HG03108 (cell line): Measurements from ENCODE around the gene DPYD.

ENCODE experiments used
- ATAC-seq: cut with Tn5 transposase; IDR thresholded peaks from one replicate; pipeline ENCODE4 v1.9.1; 2021; ENCODE audit warnings: moderate library complexity; ENCODE audit not compliant: unreplicated experiment

The DPYD gene

GRCh38 chr1:97844552-97845089 is 76.2 kb downstream of the DPYD start:
- ATAC-seq: no peak

GRCh38 chr1:97841338-97841737 is 79.5 kb downstream of the DPYD start:
- ATAC-seq: no peak

GRCh38 chr1:97837161-97837560 is 83.7 kb downstream of the DPYD start:
- no peak for ATAC-seq

- ATAC-seq: no peak
Observed at GRCh38 chr1:97834899-97835298, 85.9 kb downstream of the DPYD start.

GRCh38 chr1:97833881-97834280 is 87.0 kb downstream of the DPYD start:
- ATAC-seq: no peak

- ATAC-seq: no peak
Observed at GRCh38 chr1:97832481-97832880, 88.4 kb downstream of the DPYD start.

- no peak for ATAC-seq
Observed at GRCh38 chr1:97827887-97828286, 92.9 kb downstream of the DPYD start.

GRCh38 chr1:97826820-97827219 is 94.0 kb downstream of the DPYD start:
- no peak for ATAC-seq

GRCh38 chr1:97824624-97825023 is 96.2 kb downstream of the DPYD start:
- no peak for ATAC-seq

GRCh38 chr1:97824200-97824599 is 96.6 kb downstream of the DPYD start:
- ATAC-seq: no peak

GRCh38 chr1:97820470-97821188 is 100.2 kb downstream of the DPYD start:
- no peak for ATAC-seq

GRCh38 chr1:97816927-97817326 is 103.9 kb downstream of the DPYD start:
- ATAC-seq: no peak

- ATAC-seq: no peak
Observed at GRCh38 chr1:97814804-97815203, 106.0 kb downstream of the DPYD start.

GRCh38 chr1:97814121-97814520 is 106.7 kb downstream of the DPYD start:
- no peak for ATAC-seq

GRCh38 chr1:97812076-97812475 is 108.8 kb downstream of the DPYD start:
- ATAC-seq: no peak

- ATAC-seq: no peak
Observed at GRCh38 chr1:97806996-97807520, 113.8 kb downstream of the DPYD start.

- ATAC-seq: no peak
Observed at GRCh38 chr1:97806326-97806725, 114.5 kb downstream of the DPYD start.

- no peak for ATAC-seq
Observed at GRCh38 chr1:97805093-97805492, 115.7 kb downstream of the DPYD start.

- ATAC-seq: no peak
Observed at GRCh38 chr1:97803026-97803425, 117.8 kb downstream of the DPYD start.

GRCh38 chr1:97802011-97802410 is 118.8 kb downstream of the DPYD start:
- no peak for ATAC-seq

GRCh38 chr1:97797403-97798183 is 123.2 kb downstream of the DPYD start:
- ATAC-seq: no peak

- no peak for ATAC-seq
Observed at GRCh38 chr1:97796711-97797110, 124.1 kb downstream of the DPYD start.
